Neural cell (in vitro differentiated cells): Measurements from ENCODE around the gene PTK7. TPM values are rescaled to one million over a fixed set of nuclear protein-coding genes. Genes with fewer than 3 reads are reported as not detected.

Experiments
- H2AFZ ChIP-seq: fragments of 200-600, 300-800 bp; sonication (generic), shearing (Covaris generic); 2 replicates; pipeline ENCODE4 v1.6.0; 2014; ENCODE audit warnings: low read depth, mild to moderate bottlenecking, antibody characterized with exemption, low read length, moderate library complexity
- H3F3A ChIP-seq: fragments of 200-600 bp; shearing (Covaris generic); 2 replicates; pipeline ENCODE4 v1.6.1; 2016; ENCODE audit warnings: mild to moderate bottlenecking, moderate library complexity, mixed read lengths, antibody characterized with exemption, low read length; ENCODE audit not compliant: insufficient read depth, poor library complexity, severe bottlenecking
- H3K27ac ChIP-seq: fragments of 200-600, 300-800 bp; sonication (generic), shearing (Covaris generic); 2 replicates; pipeline ENCODE4 v1.5.1; 2014; ENCODE audit warnings: mild to moderate bottlenecking, low read length, moderate library complexity
- H3K27me3 ChIP-seq: fragments of 300-800, 200-600 bp; sonication (generic), shearing (Covaris generic); 2 replicates; pipeline ENCODE4 v1.6.0; 2014; ENCODE audit warnings: mild to moderate bottlenecking, low read depth, low read length, moderate library complexity; ENCODE audit not compliant: insufficient read depth
- H3K36me3 ChIP-seq: fragments of 300-800, 200-600 bp; sonication (generic), shearing (Covaris generic); 2 replicates; pipeline ENCODE4 v1.5.1; 2014; ENCODE audit warnings: mild to moderate bottlenecking, antibody characterized with exemption, low read length, moderate library complexity; ENCODE audit not compliant: insufficient read depth
- H3K4me2 ChIP-seq: fragments of 300-800, 200-600 bp; sonication (generic), shearing (Covaris generic); 2 replicates; pipeline ENCODE4 v1.6.0; 2014; ENCODE audit warnings: mild to moderate bottlenecking, low read length
- H3K4me3 ChIP-seq: fragments of 300-800, 200-600 bp; sonication (generic), shearing (Covaris generic); 2 replicates; pipeline ENCODE4 v1.5.1; 2014; ENCODE audit warnings: mild to moderate bottlenecking, low read length, moderate library complexity
- H3K79me2 ChIP-seq: fragments of 200-600 bp; shearing (Covaris generic); replicated peaks from 2 replicates; pipeline ENCODE4 v1.6.0; 2014; ENCODE audit warnings: mild to moderate bottlenecking, low read length, moderate library complexity; ENCODE audit not compliant: insufficient read depth
- H3K9ac ChIP-seq: fragments of 300-800, 200-600 bp; sonication (generic), shearing (Covaris generic); 2 replicates; pipeline ENCODE4 v1.6.1; 2016; ENCODE audit warnings: mild to moderate bottlenecking, low read length, mixed read lengths
- H3K9me2 ChIP-seq: fragments of 200-600 bp; shearing (Covaris generic); 2 replicates; pipeline ENCODE4 v1.6.1; 2016; ENCODE audit warnings: mild to moderate bottlenecking, low read length, mixed read lengths; ENCODE audit not compliant: insufficient read depth
- H3K9me3 ChIP-seq: fragments of 200-600, 300-800 bp; sonication (generic), shearing (Covaris generic); 2 replicates; pipeline ENCODE4 v1.6.1; 2016; ENCODE audit warnings: mild to moderate bottlenecking, mixed run types, low read length, moderate library complexity, mixed read lengths
- H4K20me1 ChIP-seq: fragments of 200-600 bp; shearing (Covaris generic); 2 replicates; pipeline ENCODE4 v1.6.1; 2016; ENCODE audit warnings: mild to moderate bottlenecking, mixed run types; ENCODE audit not compliant: insufficient read depth
- EP300 ChIP-seq: fragments of 450-650 bp; conservative IDR thresholded peaks from 2 replicates; pipeline ENCODE4 v1.6.1; 2014; ENCODE audit warnings: antibody characterized with exemption, mild to moderate bottlenecking, moderate library complexity; ENCODE audit not compliant: poor library complexity, severe bottlenecking
- EZH2 ChIP-seq: fragments of 200-600, 300-800 bp; shearing (Covaris generic), sonication (generic); IDR thresholded peaks from 2 replicates; pipeline ENCODE4 v1.6.1; 2014; ENCODE audit warnings: antibody characterized with exemption, low read length, borderline replicate concordance, mild to moderate bottlenecking; ENCODE audit not compliant: insufficient read depth, poor library complexity, severe bottlenecking
- MXI1 ChIP-seq: fragments of 450-650 bp; conservative IDR thresholded peaks from 2 replicates; pipeline ENCODE4 v1.6.1; 2014; ENCODE audit warnings: antibody characterized with exemption, mild to moderate bottlenecking; ENCODE audit not compliant: poor library complexity, severe bottlenecking
- POLR2AphosphoS5 ChIP-seq: IDR thresholded peaks from 2 replicates; pipeline ENCODE4 v1.6.1; 2012
- RAD21 ChIP-seq: fragments of 450-650 bp; conservative IDR thresholded peaks from 2 replicates; pipeline ENCODE4 v1.6.1; 2014; ENCODE audit warnings: antibody characterized with exemption, mild to moderate bottlenecking, moderate library complexity
- SMC3 ChIP-seq: fragments of 450-650 bp; conservative IDR thresholded peaks from 2 replicates; pipeline ENCODE4 v1.6.1; 2014; ENCODE audit warnings: antibody characterized with exemption, mild to moderate bottlenecking, moderate library complexity; ENCODE audit not compliant: poor library complexity
- TAF1 ChIP-seq: IDR thresholded peaks from 2 replicates; pipeline ENCODE4 v1.6.1; 2012; ENCODE audit warnings: low read depth
- polyA plus RNA-seq: library from polyadenylated mRNA; depleted of rRNA; stranded (reverse); fragments of >200 nt; gene quantifications from 2 replicates; pipeline ENCODE4 v1.2.3, GENCODE V29; 2014
- TF ChIP-seq, protein P1 (sequence below): IDR thresholded peaks from 2 replicates; pipeline ENCODE4 v1.6.1; 2012; ENCODE audit warnings: borderline replicate concordance
- TF ChIP-seq, protein P2 (sequence below): fragments of 450-650 bp; IDR thresholded peaks from 2 replicates; pipeline ENCODE4 v1.5.1; 2014; ENCODE audit warnings: antibody characterized with exemption, mild to moderate bottlenecking, moderate library complexity; ENCODE audit not compliant: poor library complexity, severe bottlenecking

Gene PTK7
- polyA plus RNA-seq, 1 donor from 2014 or later, result 32.5 TPM

DNA sequence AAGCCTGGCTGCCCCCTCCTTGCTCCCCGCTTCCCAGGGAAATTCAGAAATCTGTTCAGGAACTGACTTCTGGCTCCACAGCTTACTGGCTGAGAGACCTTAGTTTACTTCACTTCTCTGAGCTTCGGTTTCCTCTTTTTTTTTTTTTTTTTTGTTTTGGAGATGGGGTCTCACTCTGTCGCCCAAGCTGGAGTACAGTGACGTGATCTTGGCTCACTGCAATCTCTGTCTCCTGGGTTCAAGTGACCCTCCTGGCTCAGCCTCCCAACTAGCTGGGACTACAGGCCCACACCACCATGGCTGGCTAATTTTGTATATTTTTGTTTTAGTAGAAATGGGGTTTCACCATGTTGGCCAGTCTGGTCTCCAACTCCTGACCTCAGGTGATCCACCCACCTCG is 14.9 kb downstream of the PTK7 start:
- Histone ChIP-seq H3K27ac (no peak overlapping the region), H3K4me2 (no peak overlapping the region), H2AFZ (no peak overlapping the region), H3K36me3 (no peaks in the 10 kb centered on the region), H3K9me3 (no peaks in the 10 kb centered on the region), H3K9me2 (no peaks in the 10 kb centered on the region), H3K79me2 (peaks cover 16% of the 10 kb centered on the region), H3K27me3 (no peaks in the 10 kb centered on the region), H4K20me1 (no peaks in the 10 kb centered on the region), H3K9ac (no peak overlapping the region), H3F3A (no peaks in the 10 kb centered on the region), H3K4me3 (no peak overlapping the region)
- no peak for TF ChIP-seq SMC3
- no peak for TF ChIP-seq RAD21
- TF ChIP-seq EP300, result no peak
- no peak for TF ChIP-seq POLR2AphosphoS5
- TF ChIP-seq, protein P1, sequence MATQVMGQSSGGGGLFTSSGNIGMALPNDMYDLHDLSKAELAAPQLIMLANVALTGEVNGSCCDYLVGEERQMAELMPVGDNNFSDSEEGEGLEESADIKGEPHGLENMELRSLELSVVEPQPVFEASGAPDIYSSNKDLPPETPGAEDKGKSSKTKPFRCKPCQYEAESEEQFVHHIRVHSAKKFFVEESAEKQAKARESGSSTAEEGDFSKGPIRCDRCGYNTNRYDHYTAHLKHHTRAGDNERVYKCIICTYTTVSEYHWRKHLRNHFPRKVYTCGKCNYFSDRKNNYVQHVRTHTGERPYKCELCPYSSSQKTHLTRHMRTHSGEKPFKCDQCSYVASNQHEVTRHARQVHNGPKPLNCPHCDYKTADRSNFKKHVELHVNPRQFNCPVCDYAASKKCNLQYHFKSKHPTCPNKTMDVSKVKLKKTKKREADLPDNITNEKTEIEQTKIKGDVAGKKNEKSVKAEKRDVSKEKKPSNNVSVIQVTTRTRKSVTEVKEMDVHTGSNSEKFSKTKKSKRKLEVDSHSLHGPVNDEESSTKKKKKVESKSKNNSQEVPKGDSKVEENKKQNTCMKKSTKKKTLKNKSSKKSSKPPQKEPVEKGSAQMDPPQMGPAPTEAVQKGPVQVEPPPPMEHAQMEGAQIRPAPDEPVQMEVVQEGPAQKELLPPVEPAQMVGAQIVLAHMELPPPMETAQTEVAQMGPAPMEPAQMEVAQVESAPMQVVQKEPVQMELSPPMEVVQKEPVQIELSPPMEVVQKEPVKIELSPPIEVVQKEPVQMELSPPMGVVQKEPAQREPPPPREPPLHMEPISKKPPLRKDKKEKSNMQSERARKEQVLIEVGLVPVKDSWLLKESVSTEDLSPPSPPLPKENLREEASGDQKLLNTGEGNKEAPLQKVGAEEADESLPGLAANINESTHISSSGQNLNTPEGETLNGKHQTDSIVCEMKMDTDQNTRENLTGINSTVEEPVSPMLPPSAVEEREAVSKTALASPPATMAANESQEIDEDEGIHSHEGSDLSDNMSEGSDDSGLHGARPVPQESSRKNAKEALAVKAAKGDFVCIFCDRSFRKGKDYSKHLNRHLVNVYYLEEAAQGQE, result no peak

DNA sequence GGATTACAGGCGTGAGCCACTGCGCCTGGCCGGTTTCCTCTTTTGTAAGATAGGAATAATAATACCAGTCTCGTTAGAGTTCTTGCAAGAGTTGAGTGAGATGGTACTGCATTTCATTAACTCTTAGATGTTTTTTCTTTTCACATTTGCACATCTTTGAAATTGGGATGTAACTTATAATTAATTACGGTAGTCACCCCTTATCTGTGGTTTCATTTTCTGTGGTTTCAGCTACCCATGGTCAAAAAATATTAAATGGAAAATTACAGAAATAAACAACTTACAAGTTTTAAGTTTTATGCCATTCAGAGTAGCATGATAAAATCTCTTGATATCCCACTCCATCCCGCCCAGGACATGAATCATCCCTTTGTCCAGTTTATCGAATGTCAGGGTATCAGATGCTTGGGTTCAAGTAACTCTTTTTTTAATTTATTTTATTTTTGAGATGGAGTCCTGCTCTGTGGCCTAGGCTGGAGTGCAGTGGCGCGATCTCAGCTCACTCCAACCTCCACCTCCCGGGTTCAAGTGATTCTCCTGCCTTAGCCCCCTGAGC is 15.4 kb downstream of the PTK7 start:
- Histone ChIP-seq H3K27ac (no peak overlapping the region), H3K27me3 (no peaks in the 10 kb centered on the region), H3K79me2 (peaks cover 16% of the 10 kb centered on the region), H4K20me1 (no peaks in the 10 kb centered on the region), H3K9me3 (no peaks in the 10 kb centered on the region), H3F3A (no peaks in the 10 kb centered on the region), H3K9ac (no peak overlapping the region), H3K4me3 (no peak overlapping the region), H3K4me2 (no peak overlapping the region), H3K36me3 (no peaks in the 10 kb centered on the region), H3K9me2 (no peaks in the 10 kb centered on the region), H2AFZ (no peak overlapping the region)
- TF ChIP-seq EZH2, result no peak
- no peak for TF ChIP-seq MXI1
- no peak for TF ChIP-seq RAD21
- TF ChIP-seq TAF1, result no peak
- no peak for TF ChIP-seq EP300
- TF ChIP-seq, protein P2, sequence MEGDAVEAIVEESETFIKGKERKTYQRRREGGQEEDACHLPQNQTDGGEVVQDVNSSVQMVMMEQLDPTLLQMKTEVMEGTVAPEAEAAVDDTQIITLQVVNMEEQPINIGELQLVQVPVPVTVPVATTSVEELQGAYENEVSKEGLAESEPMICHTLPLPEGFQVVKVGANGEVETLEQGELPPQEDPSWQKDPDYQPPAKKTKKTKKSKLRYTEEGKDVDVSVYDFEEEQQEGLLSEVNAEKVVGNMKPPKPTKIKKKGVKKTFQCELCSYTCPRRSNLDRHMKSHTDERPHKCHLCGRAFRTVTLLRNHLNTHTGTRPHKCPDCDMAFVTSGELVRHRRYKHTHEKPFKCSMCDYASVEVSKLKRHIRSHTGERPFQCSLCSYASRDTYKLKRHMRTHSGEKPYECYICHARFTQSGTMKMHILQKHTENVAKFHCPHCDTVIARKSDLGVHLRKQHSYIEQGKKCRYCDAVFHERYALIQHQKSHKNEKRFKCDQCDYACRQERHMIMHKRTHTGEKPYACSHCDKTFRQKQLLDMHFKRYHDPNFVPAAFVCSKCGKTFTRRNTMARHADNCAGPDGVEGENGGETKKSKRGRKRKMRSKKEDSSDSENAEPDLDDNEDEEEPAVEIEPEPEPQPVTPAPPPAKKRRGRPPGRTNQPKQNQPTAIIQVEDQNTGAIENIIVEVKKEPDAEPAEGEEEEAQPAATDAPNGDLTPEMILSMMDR, result no peak
- no peak for TF ChIP-seq SMC3
- TF ChIP-seq, protein P1, result no peak
- TF ChIP-seq POLR2AphosphoS5, result no peak
